WTC11 (cell line): Measurements from ENCODE around the gene APOO. TPM values are rescaled to one million over a fixed set of nuclear protein-coding genes. Genes with fewer than 3 reads are reported as not detected.

Source experiments
- ATAC-seq: fragments of 200-7000 bp; cut with Tn5 transposase; 2 replicates; pipeline ENCODE4 v1.10.0; 2021; ENCODE audit warnings: mild to moderate bottlenecking, moderate library complexity
- CTCF ChIA-PET: fragments of 300-600 bp; sonication (Branson Sonifier 250); formaldehyde crosslinking; loops from one replicate; lab custom pipeline; 2021; ENCODE audit warnings: antibody characterized with exemption; lab: Charles Lee
- POLR2A ChIA-PET: fragments of 350-600 bp; sonication (Branson Sonifier 250); formaldehyde crosslinking; loops from one replicate; lab custom pipeline; 2021; ENCODE audit warnings: antibody characterized with exemption; lab: Charles Lee
- DNase-seq: peaks from one replicate; pipeline ENCODE4 v3.0.0; 2021; ENCODE audit warnings: low spot score
- H3K27ac Mint-ChIP-seq: 2 replicates; pipeline ENCODE4 v1.8.0; 2021; ENCODE audit warnings: mixed read lengths
- H3K27me3 Mint-ChIP-seq: 2 replicates; pipeline ENCODE4 v1.8.0; 2021; ENCODE audit warnings: low read depth, mild to moderate bottlenecking, moderate library complexity, mixed read lengths
- H3K36me3 Mint-ChIP-seq: 2 replicates; pipeline ENCODE4 v1.8.0; 2021; ENCODE audit warnings: mixed read lengths
- H3K4me1 Mint-ChIP-seq: 2 replicates; pipeline ENCODE4 v1.8.0; 2022; ENCODE audit warnings: mixed read lengths
- H3K4me3 Mint-ChIP-seq: 2 replicates; pipeline ENCODE4 v1.8.0; 2021; ENCODE audit warnings: mild to moderate bottlenecking, moderate library complexity, mixed read lengths
- H3K9me3 Mint-ChIP-seq: 2 replicates; pipeline ENCODE4 v1.8.0; 2021; ENCODE audit warnings: mixed read lengths
- ARID4B ChIP-seq: sonication (generic); formaldehyde crosslinking; IDR thresholded peaks from 2 replicates; pipeline ENCODE4 v1.8.0; 2023; ENCODE audit warnings: missing genetic modification reagents, mild to moderate bottlenecking, borderline replicate concordance
- ATF1 ChIP-seq: sonication (generic); formaldehyde crosslinking; IDR thresholded peaks from 2 replicates; pipeline ENCODE4 v1.8.1; 2023; ENCODE audit warnings: mild to moderate bottlenecking, moderate library complexity, missing genetic modification reagents
- ATF6 ChIP-seq: sonication (generic); formaldehyde crosslinking; IDR thresholded peaks from 2 replicates; pipeline ENCODE4 v1.8.1; 2023; ENCODE audit warnings: mild to moderate bottlenecking, missing genetic modification reagents
- CDX4 ChIP-seq: fragments of 250-450 bp; sonication (Bioruptor Pico); IDR thresholded peaks from 2 replicates; pipeline ENCODE4 v1.9.0; 2021; ENCODE audit warnings: moderate library complexity, mild to moderate bottlenecking, inconsistent platforms, borderline replicate concordance
- ERG ChIP-seq: fragments of 250-450 bp; sonication (Bioruptor Pico); IDR thresholded peaks from 2 replicates; pipeline ENCODE4 v1.8.0; 2021; ENCODE audit warnings: mild to moderate bottlenecking
- ETV6 ChIP-seq: sonication (generic); formaldehyde crosslinking; IDR thresholded peaks from 2 replicates; pipeline ENCODE4 v1.8.1; 2022; ENCODE audit warnings: mild to moderate bottlenecking, missing genetic modification reagents
- HMGXB4 ChIP-seq: sonication (generic); formaldehyde crosslinking; IDR thresholded peaks from 2 replicates; pipeline ENCODE4 v1.8.1; 2023; ENCODE audit warnings: mild to moderate bottlenecking, moderate library complexity, missing genetic modification reagents
- MAX ChIP-seq: sonication (generic); formaldehyde crosslinking; IDR thresholded peaks from 2 replicates; pipeline ENCODE4 v1.8.0; 2022; ENCODE audit warnings: mild to moderate bottlenecking, missing genetic modification reagents
- NFATC4 ChIP-seq: fragments of 250-450 bp; sonication (Bioruptor Pico); IDR thresholded peaks from 2 replicates; pipeline ENCODE4 v1.9.0; 2021; ENCODE audit warnings: mild to moderate bottlenecking
- PRDM15 ChIP-seq: sonication (generic); formaldehyde crosslinking; IDR thresholded peaks from 2 replicates; pipeline ENCODE4 v1.8.0; 2022; ENCODE audit warnings: missing genetic modification reagents
- TEAD1 ChIP-seq: sonication (generic); formaldehyde crosslinking; IDR thresholded peaks from 2 replicates; pipeline ENCODE4 v1.8.0; 2022; ENCODE audit warnings: mild to moderate bottlenecking, missing genetic modification reagents
- TEAD4 ChIP-seq: sonication (generic); formaldehyde crosslinking; IDR thresholded peaks from 2 replicates; pipeline ENCODE4 v1.8.0; 2022; ENCODE audit warnings: mild to moderate bottlenecking, missing genetic modification reagents
- ZBTB21 ChIP-seq: sonication (generic); formaldehyde crosslinking; IDR thresholded peaks from 2 replicates; pipeline ENCODE4 v1.8.1; 2023; ENCODE audit warnings: mild to moderate bottlenecking, missing genetic modification reagents, borderline replicate concordance
- ZMAT4 ChIP-seq: fragments of 250-450 bp; sonication (Bioruptor Pico); IDR thresholded peaks from 2 replicates; pipeline ENCODE4 v1.9.0; 2021; ENCODE audit warnings: mild to moderate bottlenecking
- ZNF138 ChIP-seq: sonication (generic); formaldehyde crosslinking; conservative IDR thresholded peaks from 2 replicates; pipeline ENCODE4 v1.8.1; 2022; ENCODE audit warnings: mild to moderate bottlenecking, moderate library complexity, missing genetic modification reagents
- ZNF423 ChIP-seq: fragments of 250-450 bp; sonication (Bioruptor Pico); IDR thresholded peaks from 2 replicates; pipeline ENCODE4 v2.1.2; 2022; ENCODE audit warnings: mild to moderate bottlenecking, moderate library complexity
- ZSCAN18 ChIP-seq: fragments of 250-450 bp; sonication (Bioruptor Pico); IDR thresholded peaks from 2 replicates; pipeline ENCODE4 v2.1.2; 2022; ENCODE audit warnings: mild to moderate bottlenecking, moderate library complexity
- total RNA-seq: library from RNA; stranded (reverse); gene quantifications from 3 replicates; pipeline ENCODE4 v1.2.3, GENCODE V29; 2021

APOO gene
- total RNA-seq, 1 experiment from 2014 or later = 55.5 TPM

- ATAC-seq (no peak), DNase-seq (no peak)
- Mint-ChIP-seq H3K27ac (no peak overlapping the region), H3K9me3 (no peaks in the 10 kb centered on the region), H3K4me1 (no peaks in the 10 kb centered on the region), H3K36me3 (no peaks in the 10 kb centered on the region), H3K27me3 (no peaks in the 10 kb centered on the region), H3K4me3 (no peak overlapping the region)
- CTCF ChIA-PET = interaction anchor here (1.3 kb wide), 1 partner anchor 43 kb away, joined by 3 read pairs; no protein-coding TSS in a partner anchor
- POLR2A ChIA-PET = no interaction called here
- no peak for TF ChIP-seq ETV6 (CRISPR knock-in tag)
- TF ChIP-seq CDX4 (CRISPR knock-in tag) = no peak
- no peak for TF ChIP-seq ZNF138 (CRISPR knock-in tag)
- TF ChIP-seq PRDM15 = no peak
- no peak for TF ChIP-seq ZSCAN18 (CRISPR knock-in tag)
- TF ChIP-seq ATF6 (CRISPR knock-in tag) = no peak
- TF ChIP-seq ARID4B (CRISPR knock-in tag) = no peak
- TF ChIP-seq TEAD1 (CRISPR knock-in tag) = no peak
- TF ChIP-seq MAX = no peak
- TF ChIP-seq, all 79 proteins: peak for 0
These were observed 36.5 kb upstream of the APOO start for GRCh38 chrX:23944234-23944633.

- ChIA-PET CTCF (no interaction called here), POLR2A (no interaction called here)
- H3K36me3 Mint-ChIP-seq = no peaks in the 10 kb centered on the region
- no peak overlapping the region for H3K4me3 Mint-ChIP-seq
- peaks cover 2% of the 10 kb centered on the region; the same call in 1 of the 2 replicates for H3K4me1 Mint-ChIP-seq
- H3K27me3 Mint-ChIP-seq = no peaks in the 10 kb centered on the region
- H3K9me3 Mint-ChIP-seq = no peaks in the 10 kb centered on the region
- DNase-seq (no peak), ATAC-seq (no peak)
- H3K27ac Mint-ChIP-seq = no peak overlapping the region
- no peak for TF ChIP-seq ZNF423 (CRISPR knock-in tag)
- no peak for TF ChIP-seq TEAD4 (CRISPR knock-in tag)
- TF ChIP-seq ZBTB21 (CRISPR knock-in tag) = no peak
- no peak for TF ChIP-seq HMGXB4 (CRISPR knock-in tag)
- TF ChIP-seq NFATC4 (CRISPR knock-in tag) = no peak
- no peak for TF ChIP-seq ATF1 (CRISPR knock-in tag)
- no peak for TF ChIP-seq ERG (CRISPR knock-in tag)
- no peak for TF ChIP-seq ZMAT4 (CRISPR knock-in tag)
These were observed 31.5 kb upstream of the APOO start for GRCh38 chrX:23939203-23939602.
